DMS 273 (cell line): ENCODE data around the gene PLXNA2.

Experiments used
- DNase-seq: peaks from one replicate; lab custom pipeline; 2025; ENCODE audit not compliant: unreplicated experiment; lab: John Stamatoyannopoulos, UW

PLXNA2 gene

GRCh38 chr1:208205216-208206013 is 38.8 kb downstream of the PLXNA2 start:
- DNase-seq, result peak; percentile 48

GRCh38 chr1:208204779-208205178 is 39.4 kb downstream of the PLXNA2 start:
- DNase-seq, result peak; percentile 54

- peak; percentile 19 for DNase-seq
These were observed 40.2 kb downstream of the PLXNA2 start for GRCh38 chr1:208203848-208204609.

GRCh38 chr1:208203127-208203847 is 40.9 kb downstream of the PLXNA2 start:
- peak; percentile 69 for DNase-seq

- no peak for DNase-seq
These were observed 41.7 kb downstream of the PLXNA2 start for GRCh38 chr1:208202333-208202995.

GRCh38 chr1:208201229-208201628 is 43.0 kb downstream of the PLXNA2 start:
- no peak for DNase-seq

GRCh38 chr1:208200116-208200515 is 44.1 kb downstream of the PLXNA2 start:
- DNase-seq, result no peak

GRCh38 chr1:208198236-208198635 is 45.9 kb downstream of the PLXNA2 start:
- no peak for DNase-seq

GRCh38 chr1:208194944-208195343 is 49.2 kb downstream of the PLXNA2 start:
- no peak for DNase-seq

GRCh38 chr1:208192995-208193394 is 51.2 kb downstream of the PLXNA2 start:
- DNase-seq, result no peak

GRCh38 chr1:208190784-208191183 is 53.4 kb downstream of the PLXNA2 start:
- no peak for DNase-seq

GRCh38 chr1:208189716-208190115 is 54.5 kb downstream of the PLXNA2 start:
- DNase-seq, result no peak

- DNase-seq, result peak; percentile 23
These were observed 55.0 kb downstream of the PLXNA2 start for GRCh38 chr1:208189183-208189582.

GRCh38 chr1:208188607-208189006 is 55.6 kb downstream of the PLXNA2 start:
- no peak for DNase-seq

GRCh38 chr1:208187499-208188041 is 56.6 kb downstream of the PLXNA2 start:
- no peak for DNase-seq

- no peak for DNase-seq
These were observed 58.4 kb downstream of the PLXNA2 start for GRCh38 chr1:208185801-208186231.

GRCh38 chr1:208184966-208185654 is 59.1 kb downstream of the PLXNA2 start:
- DNase-seq, result no peak

- peak; percentile 22 for DNase-seq
These were observed 59.9 kb downstream of the PLXNA2 start for GRCh38 chr1:208183977-208184911.
